ENCODE data around the gene TUB.

- TF ChIP-seq CTCF (IDR thresholded peaks at IDR 0.05; ENCODE audit: low read length) = no peak
- no peak for TF ChIP-seq EZH2 (optimal IDR thresholded peaks at IDR 0.05; ENCODE audit: low read depth, low read length)
- no peak for TF ChIP-seq EZH2phosphoT487 (IDR thresholded peaks at IDR 0.05; ENCODE audit: low read length)
These were observed 25.0 kb upstream of the TUB start for GRCh38 chr11:8055836-8056526.

Measured in MM.1S (cell line).